Activated gamma-delta T cell treated with Interleukin-2 at 50 U/mL for 16 hours (primary cell): ENCODE data around the gene COL19A1.
"Not testable (repeated sequence)": the region's sequence is repeated elsewhere in the genome, so short reads cannot be mapped to it uniquely, and the experiment has no call there.

Source experiments
- DNase-seq: peaks from one replicate; pipeline ENCODE4 v3.0.0-alpha.2; 2020

COL19A1 gene

GRCh38 chr6:69867639-69867976, 1.3 kb downstream of the COL19A1 start:
- DNase-seq = no peak

- DNase-seq = no peak
Measured at GRCh38 chr6:69868252-69868804, 2.0 kb downstream of the COL19A1 start.

GRCh38 chr6:69868961-69869360, 2.6 kb downstream of the COL19A1 start:
- DNase-seq = no peak

- no peak for DNase-seq
Measured at GRCh38 chr6:69871107-69871506, 4.8 kb downstream of the COL19A1 start.

- no peak for DNase-seq
Measured at GRCh38 chr6:69873291-69873690, 6.9 kb downstream of the COL19A1 start.

- no peak for DNase-seq
Measured at GRCh38 chr6:69875715-69876114, 9.4 kb downstream of the COL19A1 start.

GRCh38 chr6:69878795-69879194, 12.4 kb downstream of the COL19A1 start:
- DNase-seq = no peak

- DNase-seq = no peak
Measured at GRCh38 chr6:69880601-69881000, 14.2 kb downstream of the COL19A1 start.

GRCh38 chr6:69881322-69882151, 15.2 kb downstream of the COL19A1 start:
- DNase-seq = no peak

- no peak for DNase-seq
Measured at GRCh38 chr6:69883551-69883950, 17.2 kb downstream of the COL19A1 start.

- no peak for DNase-seq
Measured at GRCh38 chr6:69884231-69884630, 17.9 kb downstream of the COL19A1 start.

- DNase-seq = no peak
Measured at GRCh38 chr6:69887026-69887425, 20.7 kb downstream of the COL19A1 start.

- DNase-seq = no peak
Measured at GRCh38 chr6:69887714-69888345, 21.5 kb downstream of the COL19A1 start.

GRCh38 chr6:69888482-69889233, 22.3 kb downstream of the COL19A1 start:
- no peak for DNase-seq

- DNase-seq = not testable (repeated sequence)
Measured at GRCh38 chr6:69889234-69889974, 23.0 kb downstream of the COL19A1 start.

GRCh38 chr6:69892561-69892960, 26.2 kb downstream of the COL19A1 start:
- DNase-seq = not testable (repeated sequence)

- not testable (repeated sequence) for DNase-seq
Measured at GRCh38 chr6:69893266-69893665, 26.9 kb downstream of the COL19A1 start.

- no peak for DNase-seq
Measured at GRCh38 chr6:69894578-69895347, 28.4 kb downstream of the COL19A1 start.

GRCh38 chr6:69895396-69895795, 29.0 kb downstream of the COL19A1 start:
- DNase-seq = no peak

- DNase-seq = no peak
Measured at GRCh38 chr6:69900869-69901268, 34.5 kb downstream of the COL19A1 start.

GRCh38 chr6:69901361-69901760, 35.0 kb downstream of the COL19A1 start:
- no peak for DNase-seq

GRCh38 chr6:69907981-69908498, 41.7 kb downstream of the COL19A1 start:
- DNase-seq = no peak
